H1 (cell line): ENCODE measurements around the gene L3MBTL4.

Experiments
- PHF8 ChIP-seq: fragments of 200-600 bp; sonication (generic); conservative IDR thresholded peaks from 2 replicates; pipeline ENCODE4 v1.7.1; 2012; ENCODE audit warnings: low read depth, mild to moderate bottlenecking, inconsistent platforms, low read length, moderate library complexity
- TAF7 ChIP-seq: optimal IDR thresholded peaks from 2 replicates; pipeline ENCODE3; 2011; ENCODE audit warnings: low read depth, mild to moderate bottlenecking, inconsistent platforms, low read length, moderate library complexity, borderline replicate concordance
- TF ChIP-seq, protein P1 (sequence below): IDR thresholded peaks from 2 replicates; pipeline ENCODE4 v1.6.1; 2012; ENCODE audit warnings: inconsistent platforms
- TF ChIP-seq, protein P2 (sequence below): IDR thresholded peaks from 2 replicates; pipeline ENCODE4 v1.6.1; 2011; ENCODE audit warnings: low read length, improper control_type of control experiment

DNA sequence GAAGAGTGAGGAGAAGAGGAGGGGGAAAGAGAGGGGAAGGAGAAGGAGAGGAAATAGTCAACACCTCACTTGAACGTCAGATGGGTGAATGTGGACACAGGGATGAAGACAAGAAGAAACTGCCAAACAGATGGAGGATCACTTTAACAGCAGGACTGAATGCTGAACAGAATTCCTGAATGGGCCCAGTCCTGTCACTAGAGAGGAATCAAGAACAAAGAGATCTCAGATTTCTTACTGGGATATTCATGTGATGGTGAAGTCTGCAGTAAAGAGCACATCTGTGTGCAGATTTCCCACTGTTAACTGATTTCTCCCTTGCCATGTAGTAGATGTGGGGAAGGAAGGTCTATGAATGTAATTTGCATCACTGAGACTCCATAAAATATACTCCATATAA lies 135.4 kb downstream of the L3MBTL4 start:
- TF ChIP-seq, protein P1, sequence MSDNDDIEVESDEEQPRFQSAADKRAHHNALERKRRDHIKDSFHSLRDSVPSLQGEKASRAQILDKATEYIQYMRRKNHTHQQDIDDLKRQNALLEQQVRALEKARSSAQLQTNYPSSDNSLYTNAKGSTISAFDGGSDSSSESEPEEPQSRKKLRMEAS, result no peak
- TF ChIP-seq, protein P2, sequence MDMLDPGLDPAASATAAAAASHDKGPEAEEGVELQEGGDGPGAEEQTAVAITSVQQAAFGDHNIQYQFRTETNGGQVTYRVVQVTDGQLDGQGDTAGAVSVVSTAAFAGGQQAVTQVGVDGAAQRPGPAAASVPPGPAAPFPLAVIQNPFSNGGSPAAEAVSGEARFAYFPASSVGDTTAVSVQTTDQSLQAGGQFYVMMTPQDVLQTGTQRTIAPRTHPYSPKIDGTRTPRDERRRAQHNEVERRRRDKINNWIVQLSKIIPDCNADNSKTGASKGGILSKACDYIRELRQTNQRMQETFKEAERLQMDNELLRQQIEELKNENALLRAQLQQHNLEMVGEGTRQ, result no peak
- TF ChIP-seq PHF8, result no peak
- no peak for TF ChIP-seq TAF7
